Endothelial cell of umbilical vein (primary cell): ENCODE data around the gene CERS6. TPM values are rescaled to one million over a fixed set of nuclear protein-coding genes. Genes with fewer than 3 reads are reported as not detected.

Source experiments
- BruUV-seq: library from RNA; stranded (reverse); fragments of 400-500 nt; replicated peaks from 2 replicates; lab custom pipeline; 2021; lab: Mats Ljungman, UMichigan
- CTCF ChIA-PET: fragments of 300-600, 350-600 bp; sonication (Branson Sonifier 250); formaldehyde crosslinking; loops from one replicate; lab custom pipeline; 2021; ENCODE audit warnings: antibody characterized with exemption, inconsistent platforms; lab: Charles Lee
- POLR2A ChIA-PET: fragments of 300-600, 350-600 bp; sonication (Branson Sonifier 250); formaldehyde crosslinking; loops from one replicate; lab custom pipeline; 2021; ENCODE audit warnings: antibody characterized with exemption, inconsistent platforms; lab: Charles Lee
- DNase-seq: peaks from one replicate; pipeline ENCODE4 v3.0.0-alpha.2; 2011; ENCODE audit warnings: low read depth, low spot score
- FAIRE-seq: peaks from 2 replicates; lab custom pipeline; 2011; peaks lifted over from hg19 to GRCh38; lab: Jason Lieb, UNC
- H2AFZ ChIP-seq: 2 replicates; pipeline ENCODE4 v1.6.0; 2012; ENCODE audit warnings: low read depth, low read length, control low read depth, inconsistent platforms
- H3K27ac ChIP-seq: 2 replicates; pipeline ENCODE4 v1.5.1; 2011; ENCODE audit warnings: low read depth, mild to moderate bottlenecking, control low read depth, low read length, moderate library complexity; ENCODE audit not compliant: insufficient read depth
- H3K27me3 ChIP-seq, 2 experiments: 2 replicates each; pipeline versions ENCODE4 v1.6.0 to v1.6.1; 2011; ENCODE audit warnings: low read length in 2 of 2, mixed read lengths in 1 of 2; ENCODE audit not compliant: control insufficient read depth in 2 of 2, insufficient read depth in 2 of 2
- H3K36me3 ChIP-seq, 2 experiments: 2 replicates in 1 of 2; 3 replicates in 1 of 2; pipeline ENCODE4 v1.5.1; 2011; ENCODE audit warnings: low read length in 2 of 2, mild to moderate bottlenecking in 1 of 2, moderate library complexity in 1 of 2; ENCODE audit not compliant: control insufficient read depth in 2 of 2, insufficient read depth in 2 of 2; ENCODE audit errors: extremely low read depth in 1 of 2
- H3K4me1 ChIP-seq: 3 replicates; pipeline ENCODE4 v1.5.1; 2011; ENCODE audit warnings: mild to moderate bottlenecking, low read length; ENCODE audit not compliant: control insufficient read depth, insufficient read depth; ENCODE audit errors: extremely low read depth
- H3K4me2 ChIP-seq: 2 replicates; pipeline ENCODE4 v1.6.1; 2011; ENCODE audit warnings: low read length, control low read depth, mixed read lengths; ENCODE audit not compliant: insufficient read depth
- H3K4me3 ChIP-seq, 3 experiments: fragments of 200-600 bp in 1 of 3; sonication (generic), shearing (Covaris generic) in 1 of 3; replicated peaks in 1 of 3; 2 replicates each; pipeline ENCODE4 v1.5.1; 2011 to 2016; ENCODE audit warnings: control low read depth in 3 of 3, low read length in 3 of 3, mild to moderate bottlenecking in 2 of 3, inconsistent platforms in 1 of 3, low read depth in 1 of 3, moderate library complexity in 1 of 3; ENCODE audit not compliant: insufficient read depth in 1 of 3
- H3K79me2 ChIP-seq: 2 replicates; pipeline ENCODE4 v1.6.0; 2012; ENCODE audit warnings: low read length, inconsistent platforms; ENCODE audit not compliant: control insufficient read depth, insufficient read depth
- H3K9ac ChIP-seq: replicated peaks from 2 replicates; pipeline ENCODE3; 2011; ENCODE audit warnings: low read length, control low read depth; ENCODE audit not compliant: insufficient read depth; ENCODE audit errors: extremely low read depth
- H3K9me1 ChIP-seq: replicated peaks from 3 replicates; pipeline ENCODE4 v1.6.0; 2011; ENCODE audit warnings: mild to moderate bottlenecking, low read length; ENCODE audit not compliant: control insufficient read depth, insufficient read depth; ENCODE audit errors: extremely low read depth
- H3K9me3 ChIP-seq: replicated peaks from 2 replicates; pipeline ENCODE4 v1.5.1; 2012; ENCODE audit warnings: low read length, inconsistent platforms; ENCODE audit not compliant: control insufficient read depth, insufficient read depth
- H4K20me1 ChIP-seq: replicated peaks from 2 replicates; pipeline ENCODE3; 2011; ENCODE audit warnings: mild to moderate bottlenecking, low read length; ENCODE audit not compliant: control insufficient read depth, insufficient read depth; ENCODE audit errors: extremely low read depth
- CTCF ChIP-seq, 2 donors: IDR thresholded peaks; 1 replicate in 1 of 2; 2 replicates in 1 of 2; pipeline ENCODE4 v1.5.1; 2011; ENCODE audit warnings: low read length in 2 of 2, mild to moderate bottlenecking in 2 of 2, moderate library complexity in 2 of 2, control low read depth in 1 of 2, inconsistent platforms in 1 of 2, low read depth in 1 of 2; ENCODE audit not compliant: insufficient read depth in 1 of 2; ENCODE audit errors: extremely low read depth in 1 of 2
- EZH2 ChIP-seq: IDR thresholded peaks from 2 replicates; pipeline ENCODE4 v1.6.1; 2012; ENCODE audit warnings: borderline replicate concordance, low read depth, mild to moderate bottlenecking, moderate library complexity, low read length, inconsistent platforms; ENCODE audit not compliant: severe bottlenecking
- FOS ChIP-seq: IDR thresholded peaks from 2 replicates; pipeline ENCODE4 v1.6.1; 2011; ENCODE audit warnings: mild to moderate bottlenecking, low read length, moderate library complexity, borderline replicate concordance; ENCODE audit not compliant: insufficient read depth
- GATA2 ChIP-seq: IDR thresholded peaks from 2 replicates; pipeline ENCODE4 v1.7.0; 2011; ENCODE audit warnings: low read depth, mild to moderate bottlenecking, moderate library complexity, mixed read lengths, low read length; ENCODE audit not compliant: insufficient read length, insufficient read depth
- JUN ChIP-seq: IDR thresholded peaks from 2 replicates; pipeline ENCODE4 v1.6.1; 2011; ENCODE audit warnings: borderline replicate concordance, low read depth; ENCODE audit not compliant: insufficient read length, insufficient read depth
- MYC ChIP-seq: IDR thresholded peaks from one replicate; pipeline ENCODE4 v1.6.1; 2011; ENCODE audit warnings: mild to moderate bottlenecking, low read depth, low read length
- POLR2A ChIP-seq: IDR thresholded peaks from 2 replicates; pipeline ENCODE4 v1.6.1; 2012; ENCODE audit warnings: low read depth, mild to moderate bottlenecking, control low read depth, low read length
- POLR2AphosphoS5 ChIP-seq: IDR thresholded peaks from 2 replicates; pipeline ENCODE4 v1.6.1; 2012; ENCODE audit warnings: low read depth, mild to moderate bottlenecking, control low read depth, low read length, moderate library complexity; ENCODE audit not compliant: insufficient read depth
- dilution Hi-C: fragments of 300-500 bp; cut with MboI; formaldehyde crosslinking; loops from one replicate; pipeline ENCODE4 v1.15.0; 2019; ENCODE audit warnings: low sequenced_read_pairs; ENCODE audit not compliant: extremely low pct_ligation_motif_present
- intact Hi-C: fragments of 100-400 bp; cut with micrococcal nuclease; formaldehyde crosslinking; loops from one replicate; pipeline ENCODE4 v1.10.0; 2022
- polyA plus RNA-seq, 4 experiments: library from polyadenylated mRNA; depleted of rRNA in 3 of 4; stranded (reverse) in 3 of 4; unstranded in 1 of 4; fragments of >200 nt; gene quantifications; 2 replicates each; pipeline versions ENCODE4 v1.2.1 to v1.2.3, GENCODE V29; 2011 to 2012; ENCODE audit warnings: missing spikeins in 1 of 4
- total RNA-seq: library from RNA; stranded (reverse); gene quantifications from 2 replicates; pipeline ENCODE4 v1.2.3, GENCODE V29; 2021
- TF ChIP-seq, protein P1 (sequence below): IDR thresholded peaks from 2 replicates; pipeline ENCODE4 v1.6.1; 2011; ENCODE audit not compliant: insufficient read depth, insufficient read length

The CERS6 gene
- total and polyA plus RNA-seq, 2 donors (not counting 3 experiments of a cell fraction or from before 2014, with no cell fraction given) = 2.7 to 11.7 TPM

DNA sequence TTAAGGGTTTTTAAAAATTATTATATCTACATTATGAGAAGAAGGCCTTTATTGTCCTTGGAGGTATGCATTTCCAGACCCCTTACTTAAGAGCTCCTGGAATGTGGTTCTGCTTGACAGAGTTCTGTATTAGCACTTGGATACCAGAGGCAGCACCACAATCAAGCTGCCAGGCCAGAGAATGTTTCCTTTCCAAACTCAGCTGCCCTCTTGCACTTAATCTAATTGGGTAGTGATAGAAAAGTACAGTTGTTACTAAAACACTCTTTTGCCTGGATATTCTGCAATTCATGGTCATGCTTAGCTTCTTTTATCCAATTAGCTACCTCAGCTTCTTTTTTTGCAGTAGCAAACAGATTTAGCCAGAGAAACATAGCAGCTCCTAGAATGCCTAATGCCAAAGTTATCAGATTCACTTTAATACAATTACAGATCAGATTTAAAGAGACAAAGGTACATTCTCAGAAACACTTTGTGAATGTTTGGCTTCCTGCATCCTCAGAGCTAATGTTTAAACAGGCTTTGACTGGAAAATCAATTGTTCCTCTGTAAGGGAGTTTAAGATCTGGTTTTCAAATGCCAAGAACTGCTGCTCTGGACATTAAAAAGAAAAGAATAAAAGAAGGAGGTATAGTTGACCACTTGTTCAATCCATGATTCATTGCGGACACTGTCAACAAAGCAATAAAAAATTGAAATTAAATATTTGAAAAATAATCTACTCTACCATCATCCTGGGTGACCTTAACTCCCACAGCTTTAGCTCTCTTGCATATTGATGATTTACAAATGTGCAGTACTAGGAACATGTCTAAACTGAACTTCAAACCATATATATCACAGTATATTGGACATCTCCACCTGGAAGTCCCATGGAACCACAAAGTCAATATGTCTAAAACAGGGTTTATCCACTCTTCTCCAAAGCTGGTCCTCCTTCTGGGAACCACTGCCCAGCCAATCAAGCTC is 359.2 kb downstream of the CERS6 start:
- Histone ChIP-seq H3K4me1 (peaks cover 8% of the 10 kb centered on the region), H3K27me3 (no peaks in the 10 kb centered on the region), H3K9ac (no peak overlapping the region), H3K9me3 (no peaks in the 10 kb centered on the region), H4K20me1 (no peaks in the 10 kb centered on the region), H2AFZ (no peak overlapping the region), H3K79me2 (no peaks in the 10 kb centered on the region), H3K4me2 (no peak overlapping the region), H3K9me1 (no peaks in the 10 kb centered on the region), H3K36me3 (no peaks in the 10 kb centered on the region), H3K4me3 (no peak overlapping the region), H3K27ac (no peak overlapping the region)
- no peak for FAIRE-seq
- ChIA-PET CTCF (interaction anchor here (0.9 to 1.3 kb wide), 4 partner anchors 12 to 469 kb away, joined by 3 to 4 read pairs (median 3); no protein-coding TSS in a partner anchor), POLR2A (no interaction called here)
- no peak for DNase-seq
- dilution Hi-C loops (no loop called here), intact Hi-C loops (no loop called here)
- no TSS peak for BruUV-seq
- TF ChIP-seq POLR2AphosphoS5 (no peak), MYC (no peak), GATA2 (no peak), POLR2A (no peak), JUN (no peak), CTCF (IDR thresholded peaks at IDR 0.05; ENCODE audit: extremely low read depth in 1 of 2, insufficient read depth in 1 of 2, low read depth in 1 of 2, low read length in 2 of 2) (no peak), EZH2 (no peak), FOS (no peak)
- TF ChIP-seq, protein P1, sequence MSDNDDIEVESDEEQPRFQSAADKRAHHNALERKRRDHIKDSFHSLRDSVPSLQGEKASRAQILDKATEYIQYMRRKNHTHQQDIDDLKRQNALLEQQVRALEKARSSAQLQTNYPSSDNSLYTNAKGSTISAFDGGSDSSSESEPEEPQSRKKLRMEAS = no peak
